HEK293T (cell line): ENCODE measurements around the gene TBX1.
"Not testable (repeated sequence)": the region's sequence is repeated elsewhere in the genome, so short reads cannot be mapped to it uniquely, and the experiment has no call there.

Source experiments
- CTCF ChIA-PET: fragments of 350-600 bp; formaldehyde crosslinking; extraction: SDS; loops from one replicate; lab custom pipeline; 2021; ENCODE audit warnings: antibody characterized with exemption, inconsistent platforms; lab: Yijun Ruan, JAX
- POLR2A ChIA-PET: fragments of 350-600 bp; formaldehyde crosslinking; extraction: SDS; loops from one replicate; lab custom pipeline; 2020; ENCODE audit warnings: antibody characterized with exemption, inconsistent platforms; lab: Yijun Ruan, JAX
- DNase-seq: peaks from one replicate; pipeline ENCODE4 v3.0.0; 2012; ENCODE audit warnings: mixed read lengths; ENCODE audit errors: extremely low spot score
- ARNT ChIP-seq: fragments of 450-650 bp; IDR thresholded peaks from 2 replicates; pipeline ENCODE4 v1.6.1; 2017; ENCODE audit warnings: mild to moderate bottlenecking
- BHLHE40 ChIP-seq: fragments of 450-650 bp; IDR thresholded peaks from 2 replicates; pipeline ENCODE4 v1.6.1; 2016; ENCODE audit warnings: mild to moderate bottlenecking, moderate library complexity, borderline replicate concordance
- CTBP1 ChIP-seq: fragments of 450-650 bp; IDR thresholded peaks from 2 replicates; pipeline ENCODE4 v1.6.1; 2016; ENCODE audit warnings: borderline replicate concordance
- ELF4 ChIP-seq: fragments of 450-650 bp; IDR thresholded peaks from 2 replicates; pipeline ENCODE4 v1.6.1; 2017; ENCODE audit warnings: antibody characterized with exemption
- FOXA1 ChIP-seq: fragments of 450-650 bp; IDR thresholded peaks from 2 replicates; pipeline ENCODE4 v1.6.1; 2016; ENCODE audit warnings: mild to moderate bottlenecking
- FOXK2 ChIP-seq: fragments of 450-650 bp; IDR thresholded peaks from 2 replicates; pipeline ENCODE4 v1.6.1; 2016; ENCODE audit warnings: mild to moderate bottlenecking
- FOXM1 ChIP-seq: fragments of 450-650 bp; IDR thresholded peaks from 2 replicates; pipeline ENCODE4 v1.6.1; 2017; ENCODE audit warnings: mild to moderate bottlenecking, borderline replicate concordance
- HDGF ChIP-seq: fragments of 450-650 bp; IDR thresholded peaks from 2 replicates; pipeline ENCODE4 v1.6.1; 2017; ENCODE audit warnings: antibody characterized with exemption, borderline replicate concordance
- L3MBTL2 ChIP-seq: fragments of 450-650 bp; conservative IDR thresholded peaks from 2 replicates; pipeline ENCODE4 v1.6.1; 2016; ENCODE audit warnings: mild to moderate bottlenecking
- LEF1 ChIP-seq: fragments of 450-650 bp; IDR thresholded peaks from 2 replicates; pipeline ENCODE4 v1.6.1; 2017; ENCODE audit warnings: mild to moderate bottlenecking, borderline replicate concordance
- NFRKB ChIP-seq: fragments of 450-650 bp; IDR thresholded peaks from 2 replicates; pipeline ENCODE4 v1.6.1; 2016; ENCODE audit warnings: mild to moderate bottlenecking, moderate library complexity
- PKNOX1 ChIP-seq: fragments of 450-650 bp; IDR thresholded peaks from 2 replicates; pipeline ENCODE4 v1.6.1; 2016
- SP1 ChIP-seq: fragments of 450-650 bp; IDR thresholded peaks from 2 replicates; pipeline ENCODE4 v1.6.1; 2017
- SUZ12 ChIP-seq: fragments of 450-650 bp; IDR thresholded peaks from 2 replicates; pipeline ENCODE4 v1.6.1; 2016; ENCODE audit warnings: mild to moderate bottlenecking
- TARDBP ChIP-seq: fragments of 450-650 bp; IDR thresholded peaks from 2 replicates; pipeline ENCODE4 v1.6.1; 2016
- ZNF384 ChIP-seq: fragments of 450-650 bp; IDR thresholded peaks from 2 replicates; pipeline ENCODE4 v1.6.1; 2016

Gene TBX1

GRCh38 chr22:19791243-19791642, 30.7 kb downstream of the TBX1 start:
- ChIA-PET CTCF (interaction anchor here (0.9 kb wide), 1 partner anchor 162 kb away, joined by 3 read pairs; no protein-coding TSS in a partner anchor), POLR2A (no interaction called here)
- no peak for TF ChIP-seq LEF1
- DNase-seq = no peak

GRCh38 chr22:19791894-19792293, 31.3 kb downstream of the TBX1 start:
- POLR2A ChIA-PET = no interaction called here
- no peak for DNase-seq
- CTCF ChIA-PET = interaction anchor here (0.9 kb wide), 1 partner anchor 162 kb away, joined by 3 read pairs; no protein-coding TSS in a partner anchor
- TF ChIP-seq HDGF = no peak
- TF ChIP-seq FOXK2 = no peak
- no peak for TF ChIP-seq L3MBTL2
- no peak for TF ChIP-seq FOXA1
- no peak for TF ChIP-seq ARNT
- TF ChIP-seq TARDBP = no peak
- TF ChIP-seq PKNOX1 = no peak

- CTCF ChIA-PET, POLR2A ChIA-PET, DNase-seq: not testable (repeated sequence)
These were observed 31.9 kb downstream of the TBX1 start for GRCh38 chr22:19792383-19792896.

- ChIA-PET POLR2A (no interaction called here), CTCF (no interaction called here)
These were observed 32.6 kb downstream of the TBX1 start for GRCh38 chr22:19793161-19793560.

GRCh38 chr22:19793661-19794310, 33.2 kb downstream of the TBX1 start:
- no peak for DNase-seq
- CTCF ChIA-PET = interaction anchor here (0.7 kb wide), 1 partner anchor 888 kb away, joined by 5 read pairs; the partner anchor contains the start of gene DGCR6
- POLR2A ChIA-PET = no interaction called here
- no peak for TF ChIP-seq NFRKB
- no peak for TF ChIP-seq FOXA1
- TF ChIP-seq L3MBTL2 = no peak
- no peak for TF ChIP-seq FOXM1
- no peak for TF ChIP-seq HDGF
- no peak for TF ChIP-seq TARDBP
- no peak for TF ChIP-seq PKNOX1
- no peak for TF ChIP-seq SUZ12
- no peak for TF ChIP-seq CTBP1
- TF ChIP-seq ZNF384 = no peak
- no peak for TF ChIP-seq LEF1
- TF ChIP-seq ELF4 = no peak
- TF ChIP-seq BHLHE40 = no peak
- no peak for TF ChIP-seq SP1
- no peak for TF ChIP-seq ARNT
- no peak for TF ChIP-seq FOXK2

More at GRCh38 chr22:19793161-19793560, 32.6 kb downstream of the TBX1 start:
- TF ChIP-seq SUZ12 = no peak
- no peak for TF ChIP-seq ELF4
- TF ChIP-seq TARDBP = no peak
- no peak for DNase-seq

- CTCF ChIA-PET = no interaction called here
These were observed 35.0 kb downstream of the TBX1 start for GRCh38 chr22:19795617-19796008.

GRCh38 chr22:19796160-19796559, 35.6 kb downstream of the TBX1 start:
- TF ChIP-seq ELF4 (no peak), CTBP1 (no peak), BHLHE40 (no peak), FOXA1 (no peak), TARDBP (no peak), SP1 (no peak), FOXM1 (no peak)
- POLR2A ChIA-PET = no interaction called here
- CTCF ChIA-PET = no interaction called here
- DNase-seq = no peak

More at GRCh38 chr22:19795617-19796008, 35.0 kb downstream of the TBX1 start:
- no peak for TF ChIP-seq ARNT
- no peak for TF ChIP-seq FOXA1
- TF ChIP-seq CTBP1 = no peak
- TF ChIP-seq L3MBTL2 = no peak
- no peak for TF ChIP-seq SP1
- no peak for TF ChIP-seq HDGF
- no peak for TF ChIP-seq PKNOX1
- POLR2A ChIA-PET = no interaction called here
- no peak for DNase-seq
